HG02943 (cell line): ENCODE measurements around the gene NCOA3.
"Not testable (repeated sequence)": the region's sequence is repeated elsewhere in the genome, so short reads cannot be mapped to it uniquely, and the experiment has no call there.

Source experiments
- ATAC-seq: cut with Tn5 transposase; IDR thresholded peaks from one replicate; pipeline ENCODE4 v1.9.1; 2021; ENCODE audit warnings: mild to moderate bottlenecking, low read depth, moderate library complexity; ENCODE audit not compliant: unreplicated experiment

The NCOA3 gene

DNA sequence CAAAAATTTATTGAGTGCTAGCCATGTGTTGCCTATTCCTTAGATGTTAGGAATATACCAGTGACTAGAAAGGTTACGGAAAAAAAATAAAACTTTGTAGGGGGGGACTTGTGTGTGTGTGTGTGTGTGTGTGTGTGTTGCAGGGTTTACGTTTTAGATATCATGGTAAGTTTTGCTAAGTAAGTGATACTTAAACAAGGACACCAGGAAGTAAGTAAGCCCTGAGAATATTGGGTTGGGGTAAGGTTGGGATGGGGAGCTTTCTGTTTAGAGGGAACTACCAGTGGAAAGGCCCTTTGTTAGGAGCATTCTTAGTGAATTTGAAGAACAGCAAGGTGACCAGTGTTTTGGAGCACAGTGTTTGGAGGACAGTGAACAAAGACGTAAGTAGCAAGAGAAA lies 30.3 kb downstream of the NCOA3 start:
- no peak for ATAC-seq

DNA sequence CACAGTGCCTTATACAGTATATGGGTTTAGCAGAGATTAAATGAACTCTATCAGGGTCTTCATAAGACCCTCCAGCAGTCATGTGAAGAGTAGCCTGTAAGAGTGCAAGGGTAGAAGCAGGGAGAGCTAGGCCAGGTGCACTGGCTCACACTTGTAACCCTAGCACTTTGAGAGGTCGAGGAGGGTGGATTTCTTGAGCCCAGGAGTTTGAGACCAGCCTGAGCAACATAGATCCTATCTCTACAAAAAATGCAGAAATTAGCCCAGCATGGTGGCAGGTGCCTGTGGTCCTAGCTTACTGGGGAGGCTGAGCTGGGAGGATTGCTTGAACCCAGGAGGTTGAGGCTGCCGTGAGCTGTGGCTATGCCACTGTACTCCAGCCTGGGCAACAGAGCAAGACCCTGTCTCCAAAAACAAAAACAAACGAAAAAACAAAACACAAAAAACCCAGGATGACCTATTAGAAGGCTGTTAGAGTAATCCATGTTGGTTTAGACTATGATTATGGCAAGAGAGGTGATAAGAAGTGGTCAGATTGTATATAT lies 31.9 kb downstream of the NCOA3 start:
- ATAC-seq = no peak

DNA sequence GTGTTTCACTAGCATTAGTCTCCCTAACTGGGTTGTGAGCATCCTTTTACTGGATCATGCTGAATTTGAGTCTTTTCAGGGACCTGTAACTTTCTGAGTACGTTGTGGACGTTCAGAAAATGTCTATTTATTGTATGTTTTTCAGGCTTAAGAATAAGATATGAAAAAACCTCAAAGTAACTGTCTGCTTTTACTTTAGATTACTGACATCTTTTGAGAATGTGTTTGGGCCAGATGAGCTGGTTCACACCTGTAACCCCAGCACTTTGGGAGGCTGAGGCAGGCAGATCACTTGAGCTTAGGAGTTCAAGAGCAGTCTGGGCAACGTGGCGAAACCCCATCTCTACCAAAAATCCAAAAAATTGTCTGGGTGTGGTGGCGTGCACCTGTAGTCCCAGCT lies 32.7 kb downstream of the NCOA3 start:
- no peak for ATAC-seq

DNA sequence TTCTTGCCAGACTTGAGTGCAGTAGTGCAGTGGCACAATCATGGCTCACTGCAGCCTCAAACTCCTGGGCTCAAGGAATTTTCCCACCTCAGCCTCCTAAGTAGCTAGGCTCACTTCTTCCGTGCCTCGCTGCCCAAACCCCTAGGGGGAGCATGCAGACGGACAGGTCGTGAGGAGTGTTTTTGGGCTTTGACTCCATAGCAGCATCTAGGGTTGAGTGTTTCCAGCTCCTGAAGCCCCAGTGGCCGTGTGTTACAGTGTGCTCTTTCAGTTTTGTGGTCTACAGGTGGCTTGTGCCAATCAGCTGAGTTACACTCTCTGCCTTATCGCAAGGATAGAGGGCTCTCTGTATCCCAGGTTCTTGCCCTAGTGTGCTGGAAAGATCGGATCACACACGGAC lies 33.4 kb downstream of the NCOA3 start:
- no peak for ATAC-seq

DNA sequence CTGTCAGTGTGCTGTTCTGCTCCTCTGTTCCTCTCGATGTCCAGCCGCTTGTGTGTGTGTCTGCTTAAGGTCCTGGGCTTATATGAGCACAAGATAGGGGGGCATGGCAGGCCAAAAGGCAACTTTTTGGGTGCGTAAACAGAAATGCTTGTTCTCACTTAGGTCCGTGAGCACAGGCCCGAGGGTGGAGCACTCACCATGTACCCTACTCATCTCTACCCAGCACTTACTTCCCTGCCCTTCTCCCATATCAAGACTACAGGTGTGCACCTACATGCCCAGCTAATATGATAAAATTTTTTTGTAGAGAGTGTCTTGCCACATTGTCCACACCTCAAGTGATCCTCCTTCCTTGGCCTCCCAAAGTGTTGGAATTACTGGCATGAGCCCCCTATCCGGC lies 34.3 kb downstream of the NCOA3 start:
- no peak for ATAC-seq

DNA sequence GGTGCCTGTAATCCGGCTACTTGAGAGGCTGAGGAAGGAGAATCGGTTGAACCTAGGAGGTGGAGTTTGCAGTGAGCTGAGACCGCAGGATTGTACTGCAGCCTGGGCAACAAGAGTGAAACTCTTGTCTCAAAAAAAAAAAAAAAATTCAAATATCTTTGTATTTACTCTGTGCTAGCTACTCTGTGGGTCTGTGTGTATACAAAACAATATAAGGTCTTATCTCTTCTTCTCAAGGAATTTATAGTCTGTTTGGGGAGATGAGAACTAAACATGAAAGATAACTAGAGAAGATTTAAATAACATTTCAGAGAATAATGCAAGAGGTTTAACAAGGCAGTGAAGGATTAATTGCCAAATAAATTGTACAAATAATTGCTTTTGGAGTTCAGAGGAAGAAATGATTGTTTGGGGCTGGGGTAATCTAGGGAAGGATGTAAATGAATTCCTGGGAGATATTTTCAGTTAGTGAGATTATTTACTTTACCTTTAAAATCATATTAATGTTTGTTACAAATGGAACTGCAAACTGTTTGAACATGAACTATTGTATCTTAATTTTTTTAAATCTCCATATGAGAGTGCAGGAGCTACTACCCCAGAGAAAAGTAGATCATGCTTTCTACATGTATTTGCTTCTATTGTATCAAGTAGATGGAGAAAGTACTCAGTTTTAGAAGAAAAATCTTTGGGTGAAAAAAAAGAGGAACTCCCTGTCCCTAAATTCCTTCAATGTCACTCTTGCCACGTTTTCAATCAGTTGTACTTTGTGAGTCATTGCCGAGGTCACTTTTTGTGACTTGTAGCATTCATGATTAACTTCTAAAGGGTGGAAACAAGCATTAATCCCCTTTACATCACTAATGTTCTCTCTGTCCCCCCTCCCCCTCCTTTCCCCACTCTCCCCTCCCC lies 39.0 kb downstream of the NCOA3 start:
- no peak for ATAC-seq

DNA sequence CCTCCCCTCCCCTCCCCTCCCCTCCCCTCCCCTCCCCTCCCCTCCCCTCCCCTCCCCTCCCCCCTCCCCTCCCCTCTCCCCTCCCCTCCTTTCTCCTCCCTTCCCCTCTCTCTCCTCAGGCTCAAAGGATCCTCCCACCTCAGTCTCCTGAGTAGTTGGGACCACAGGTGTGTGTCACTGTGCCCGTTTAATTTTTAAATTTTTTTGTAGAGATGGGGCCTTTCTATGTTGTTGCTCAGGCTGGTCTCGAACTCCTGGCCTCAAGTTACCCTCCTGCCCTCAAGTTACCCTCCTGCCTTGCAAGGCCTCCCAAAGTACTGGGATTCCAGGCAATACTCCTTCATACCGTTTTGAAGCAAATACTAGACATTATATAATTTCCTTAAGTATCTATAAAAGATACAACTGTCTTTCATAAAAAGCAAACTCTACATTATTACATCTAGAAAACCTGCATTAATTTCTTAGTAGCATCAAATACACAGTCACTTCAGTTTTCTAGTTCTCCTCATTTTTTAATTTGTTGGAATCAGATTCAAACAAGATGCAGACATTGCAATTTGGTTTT lies 39.8 kb downstream of the NCOA3 start:
- ATAC-seq = no peak

DNA sequence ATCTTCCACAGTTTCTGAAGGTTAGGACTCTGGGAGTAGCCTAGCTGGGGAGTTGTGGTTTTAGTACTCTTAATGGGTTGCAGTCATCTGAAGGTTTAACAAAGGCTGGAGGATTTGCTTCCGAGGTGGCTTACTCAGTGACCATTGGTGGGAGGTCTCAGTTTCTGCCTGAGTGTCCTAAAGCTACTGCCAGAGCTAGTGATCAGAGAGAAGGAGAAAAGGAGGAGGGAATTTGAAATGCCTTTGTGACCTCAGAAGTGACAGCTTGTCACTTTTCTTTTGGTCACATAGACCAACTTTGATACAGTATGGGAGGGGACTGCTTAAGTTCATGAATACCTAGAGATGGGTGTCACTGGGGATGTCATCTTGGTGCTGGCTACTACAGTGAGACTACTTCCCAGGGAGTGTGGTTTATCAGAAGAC lies 41.3 kb downstream of the NCOA3 start:
- no peak for ATAC-seq

DNA sequence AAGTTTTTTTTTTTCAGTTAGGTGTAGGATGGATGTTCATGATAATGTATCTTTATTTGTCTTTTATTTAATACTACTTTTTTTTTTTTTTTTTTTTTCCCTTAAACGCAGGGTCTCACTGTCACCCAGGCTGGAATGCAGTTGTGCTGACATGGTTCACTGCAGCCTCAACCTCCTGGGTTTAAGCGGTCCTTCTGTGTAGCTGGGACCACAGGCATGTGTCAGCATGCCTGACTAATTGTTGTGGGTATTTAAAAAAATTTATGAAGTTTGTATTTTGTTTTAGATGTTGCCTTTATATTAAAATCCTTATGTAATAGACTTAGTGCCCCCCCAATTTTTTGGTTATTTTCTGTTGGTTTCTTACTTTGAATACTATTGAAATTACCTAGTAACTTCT lies 42.6 kb downstream of the NCOA3 start:
- no peak for ATAC-seq

DNA sequence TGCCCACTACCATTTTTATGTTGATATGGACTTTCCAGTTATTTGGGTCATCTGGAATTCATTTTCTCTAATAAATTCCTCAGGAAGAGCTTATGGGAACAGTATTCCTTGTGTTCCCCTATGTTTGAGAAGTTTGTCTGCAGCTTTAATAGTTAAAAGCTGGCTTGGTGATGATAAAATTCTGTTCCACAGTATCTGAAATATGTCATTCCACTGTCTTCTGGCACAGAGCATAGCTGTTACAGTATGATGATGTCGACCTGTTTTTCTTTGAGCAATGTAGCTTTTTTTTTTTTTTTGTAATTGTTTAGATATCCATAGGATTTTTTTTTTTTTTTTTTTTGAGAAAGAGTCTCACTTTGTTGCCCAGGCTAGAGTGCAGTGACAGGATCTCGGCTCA lies 43.2 kb downstream of the NCOA3 start:
- ATAC-seq = no peak

DNA sequence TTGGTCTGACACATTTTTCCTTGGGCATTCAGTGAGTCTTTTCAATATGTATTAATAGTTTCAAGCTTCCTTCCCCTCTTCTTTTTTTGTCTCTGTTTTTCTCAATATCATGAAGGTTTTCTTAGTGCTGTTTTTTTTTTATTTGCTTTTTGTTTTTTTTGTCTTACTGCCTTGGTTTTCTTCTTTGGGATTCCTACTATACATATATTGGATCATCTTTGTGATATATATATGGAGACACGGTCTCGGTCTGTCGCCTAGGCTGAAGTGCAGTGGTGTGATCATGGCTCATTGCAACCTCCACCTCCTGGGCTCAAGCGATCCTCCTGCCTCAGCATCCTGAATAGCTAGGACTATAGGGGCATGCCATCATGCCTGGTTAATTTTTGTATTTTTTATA lies 43.8 kb downstream of the NCOA3 start:
- ATAC-seq = no peak

DNA sequence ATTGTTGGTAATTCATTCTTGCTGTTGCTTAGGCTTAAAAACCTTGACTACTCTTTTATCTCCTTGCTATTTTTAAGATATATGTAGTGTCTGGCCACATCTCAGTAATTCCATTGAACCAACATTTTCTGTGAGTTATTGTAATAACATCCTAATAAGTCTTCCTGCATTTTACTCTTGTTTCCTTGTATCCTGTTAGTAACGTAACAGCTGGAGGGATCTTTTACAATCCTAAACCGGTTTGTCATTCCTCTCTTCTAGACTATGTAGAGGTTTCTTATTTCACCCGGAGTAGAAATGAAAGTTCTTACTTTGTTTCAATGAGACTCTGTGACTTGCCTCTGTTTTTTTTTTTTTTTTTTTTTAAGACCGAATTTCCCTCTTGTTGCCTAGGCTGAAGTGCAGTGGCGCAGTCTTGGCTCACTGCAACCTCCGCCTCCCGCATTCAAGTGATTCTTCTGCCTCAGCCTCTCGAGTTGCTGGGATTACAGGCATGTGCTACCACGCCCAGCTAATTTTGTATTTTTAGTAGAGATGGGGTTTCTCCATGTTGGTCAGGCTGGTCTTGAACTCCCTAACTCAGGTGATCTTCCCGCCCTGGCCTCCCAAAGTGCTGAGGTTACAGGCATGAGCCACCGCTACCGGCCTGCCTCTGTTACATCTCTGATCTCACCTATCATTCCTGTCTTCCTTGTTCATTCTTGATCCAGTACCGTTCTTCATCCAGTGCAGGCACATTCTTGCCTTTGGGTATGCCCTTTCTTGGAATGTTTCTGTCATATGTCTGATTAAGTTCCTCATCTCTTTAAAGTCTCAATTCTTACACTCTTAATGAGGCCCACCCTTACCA lies 44.7 kb downstream of the NCOA3 start:
- ATAC-seq = no peak

DNA sequence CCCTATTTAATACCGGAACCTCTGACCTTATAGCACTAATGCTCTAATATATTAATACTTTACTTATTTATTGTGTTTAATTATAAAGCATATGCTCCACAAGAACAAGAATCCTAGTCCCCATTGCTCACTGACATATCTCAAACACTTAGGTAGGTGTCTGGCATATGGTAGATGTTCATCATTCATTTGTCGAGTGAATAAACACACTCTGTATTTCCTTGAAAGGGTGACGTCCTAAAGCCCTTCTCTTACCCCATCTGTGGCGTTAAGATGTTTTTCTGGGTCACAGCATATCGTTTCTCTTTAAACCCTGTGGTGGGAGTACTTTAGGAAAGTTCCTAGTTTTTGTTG lies 45.3 kb downstream of the NCOA3 start:
- ATAC-seq = no peak

DNA sequence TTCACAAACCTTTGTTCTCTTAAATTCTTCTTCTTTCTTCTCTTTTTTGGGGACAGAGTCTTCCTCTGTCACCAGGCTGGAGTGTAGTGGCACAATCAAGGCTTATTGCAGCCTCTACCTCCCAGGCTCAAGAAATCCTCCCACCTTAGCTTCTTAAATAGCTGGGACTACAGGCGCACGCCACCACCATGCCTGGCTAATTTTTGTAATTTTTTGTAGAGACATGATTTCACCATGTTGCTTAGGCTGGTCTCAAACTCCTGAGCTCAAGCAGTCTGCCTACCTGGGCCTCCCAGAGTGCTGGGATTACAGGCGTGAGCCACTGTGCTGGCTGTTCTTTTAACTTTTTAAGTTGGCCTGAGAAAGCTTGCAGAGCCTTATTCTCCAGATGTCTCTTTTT lies 48.0 kb downstream of the NCOA3 start:
- ATAC-seq = no peak

DNA sequence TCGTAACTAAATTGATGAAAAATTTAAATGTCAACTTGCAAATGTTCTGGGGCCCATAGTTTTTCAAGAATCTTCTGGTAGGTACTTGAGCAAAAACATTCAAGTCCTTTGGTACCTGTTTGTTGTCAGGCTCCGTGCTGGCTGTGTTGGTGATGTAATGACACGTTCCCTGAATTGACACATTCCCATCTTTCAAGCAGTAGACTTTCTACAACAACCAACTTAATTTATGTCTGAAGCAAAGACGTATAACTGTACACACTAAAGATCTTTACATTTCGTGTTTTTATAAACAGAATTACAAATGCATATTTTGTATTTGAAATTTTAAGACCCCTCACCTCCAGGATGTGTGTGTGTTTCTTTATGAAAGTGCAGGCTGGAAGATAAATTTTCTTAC lies 49.5 kb downstream of the NCOA3 start:
- ATAC-seq = no peak

DNA sequence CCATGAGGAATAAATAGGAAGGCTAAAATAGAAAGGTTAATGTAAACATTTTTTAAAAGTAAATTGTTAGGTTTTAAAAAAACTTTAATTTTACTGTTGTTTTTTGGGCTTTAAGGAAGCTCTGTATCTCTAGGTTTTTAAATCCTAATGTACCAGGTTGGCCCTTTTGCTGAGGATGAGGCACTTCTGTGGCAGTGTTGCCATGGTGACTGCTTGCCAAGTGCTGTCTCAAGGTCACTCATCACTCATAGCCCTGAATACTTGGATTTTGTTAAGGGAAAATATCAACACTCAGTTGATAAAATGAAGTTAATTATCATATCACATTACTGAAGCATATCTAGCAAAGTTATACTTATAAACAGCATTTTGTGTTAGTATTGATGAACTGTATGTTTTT lies 50.2 kb downstream of the NCOA3 start:
- no peak for ATAC-seq

DNA sequence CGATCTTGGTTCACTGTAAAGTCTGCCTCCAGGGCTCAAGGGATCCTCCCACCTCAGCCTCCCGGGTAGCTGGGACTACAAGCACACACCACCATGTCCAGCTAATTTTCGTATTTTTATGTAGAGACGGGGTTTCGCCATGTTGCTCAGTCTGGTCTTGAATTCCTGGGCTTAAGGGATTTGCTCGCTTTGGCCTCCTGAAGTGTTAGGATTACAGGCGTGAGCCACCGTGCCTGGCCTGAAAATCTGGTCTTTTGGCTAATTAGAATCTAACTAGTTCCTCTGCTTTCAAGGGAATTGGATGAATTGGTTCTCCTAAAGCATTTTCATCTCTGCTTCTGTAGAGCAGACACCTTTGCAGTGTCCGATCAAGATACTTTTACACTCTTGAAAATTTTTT lies 51.3 kb downstream of the NCOA3 start:
- no peak for ATAC-seq

DNA sequence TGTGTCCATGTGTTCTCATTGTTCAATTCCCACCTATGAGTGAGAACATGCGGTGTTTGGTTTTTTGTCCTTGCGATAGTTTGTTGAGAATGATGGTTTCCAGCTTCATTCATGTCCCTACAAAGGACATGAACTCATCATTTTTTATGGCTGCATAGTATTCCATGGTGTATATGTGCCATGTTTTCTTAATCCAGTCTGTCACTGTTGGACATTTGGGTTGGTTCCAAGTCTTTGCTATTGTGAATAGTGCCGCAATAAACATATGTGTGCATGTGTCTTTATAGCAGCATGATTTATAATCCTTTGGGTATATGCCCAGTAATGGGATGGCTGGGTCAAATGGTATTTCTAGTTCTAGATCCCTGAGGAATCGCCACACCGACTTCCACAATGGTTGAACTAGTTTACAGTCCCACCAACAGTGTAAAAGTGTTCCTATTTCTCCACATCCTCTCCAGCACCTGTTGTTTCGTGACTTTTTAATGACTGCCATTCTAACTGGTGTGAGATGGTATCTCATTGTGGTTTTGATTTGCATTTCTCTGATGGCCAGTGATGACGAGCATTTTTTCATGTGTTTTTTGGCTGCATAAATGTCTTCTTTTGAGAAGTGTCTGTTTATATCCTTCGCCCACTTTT lies 52.0 kb downstream of the NCOA3 start:
- ATAC-seq = not testable (repeated sequence)

DNA sequence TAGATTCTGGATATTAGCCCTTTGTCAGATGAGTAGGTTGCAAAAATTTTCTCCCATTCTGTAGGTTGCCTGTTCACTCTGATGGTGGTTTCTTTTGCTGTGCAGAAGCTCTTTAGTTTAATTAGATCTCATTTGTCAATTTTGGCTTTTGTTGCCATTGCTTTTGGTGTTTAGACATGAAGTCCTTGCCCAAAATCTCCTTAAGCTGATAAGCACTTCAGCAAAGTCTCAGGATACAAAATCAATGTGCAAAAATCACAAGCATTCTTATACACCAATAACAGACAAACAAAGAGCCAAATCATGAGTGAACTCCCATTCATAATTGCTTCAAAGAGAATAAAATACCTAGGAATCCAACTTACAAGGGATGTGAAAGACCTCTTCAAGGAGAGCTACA lies 52.6 kb downstream of the NCOA3 start:
- not testable (repeated sequence) for ATAC-seq

DNA sequence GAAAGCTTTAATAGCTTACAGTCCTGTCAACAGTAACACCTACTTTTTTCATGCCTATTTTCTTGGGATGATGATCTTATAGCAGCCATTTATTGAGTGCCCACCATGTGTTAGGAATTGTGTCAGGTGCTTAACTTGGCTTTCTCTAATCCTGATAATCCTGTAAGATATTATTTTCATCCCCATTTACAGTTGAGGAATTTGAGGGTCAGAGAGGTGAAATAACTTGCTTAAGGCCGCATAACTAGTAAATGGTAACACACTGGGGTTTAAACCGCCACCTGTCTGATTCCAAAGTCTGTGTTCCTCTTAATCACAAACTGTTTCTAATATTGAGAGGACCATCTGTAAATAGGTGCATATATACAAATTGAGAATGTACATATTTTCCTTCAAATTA lies 55.5 kb downstream of the NCOA3 start:
- ATAC-seq = no peak

DNA sequence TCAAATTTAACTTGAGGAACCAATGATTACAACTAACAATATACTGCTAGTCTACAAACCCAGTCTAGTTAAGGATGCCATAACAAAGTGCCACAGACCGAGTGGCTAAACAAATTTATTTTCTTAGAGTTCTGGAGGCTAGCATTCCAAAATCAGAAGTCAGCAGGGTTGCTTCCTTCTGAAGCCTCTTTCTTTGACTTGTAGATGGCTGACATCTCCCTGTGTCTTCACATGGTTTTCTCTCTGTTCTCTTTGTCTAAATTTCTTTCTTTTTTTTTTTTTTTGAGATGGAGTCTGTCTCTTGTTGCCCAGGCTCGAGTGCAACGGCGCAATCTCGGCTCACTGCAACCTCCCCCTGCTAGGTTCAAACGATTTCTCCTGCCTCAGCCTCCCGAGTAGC lies 56.1 kb downstream of the NCOA3 start:
- ATAC-seq = no peak
